HEK293T (cell line): ENCODE data around the gene IGF1R.

Source experiments
- CTCF ChIA-PET: fragments of 350-600 bp; formaldehyde crosslinking; extraction: SDS; loops from one replicate; lab custom pipeline; 2021; ENCODE audit warnings: antibody characterized with exemption, inconsistent platforms; lab: Yijun Ruan, JAX
- POLR2A ChIA-PET: fragments of 350-600 bp; formaldehyde crosslinking; extraction: SDS; loops from one replicate; lab custom pipeline; 2020; ENCODE audit warnings: antibody characterized with exemption, inconsistent platforms; lab: Yijun Ruan, JAX
- DNase-seq: peaks from one replicate; pipeline ENCODE4 v3.0.0; 2012; ENCODE audit warnings: mixed read lengths; ENCODE audit errors: extremely low spot score
- ARNT ChIP-seq: fragments of 450-650 bp; IDR thresholded peaks from 2 replicates; pipeline ENCODE4 v1.6.1; 2017; ENCODE audit warnings: mild to moderate bottlenecking
- BHLHE40 ChIP-seq: fragments of 450-650 bp; IDR thresholded peaks from 2 replicates; pipeline ENCODE4 v1.6.1; 2016; ENCODE audit warnings: mild to moderate bottlenecking, moderate library complexity, borderline replicate concordance
- CTBP1 ChIP-seq: fragments of 450-650 bp; IDR thresholded peaks from 2 replicates; pipeline ENCODE4 v1.6.1; 2016; ENCODE audit warnings: borderline replicate concordance
- ELF4 ChIP-seq: fragments of 450-650 bp; IDR thresholded peaks from 2 replicates; pipeline ENCODE4 v1.6.1; 2017; ENCODE audit warnings: antibody characterized with exemption
- FOXA1 ChIP-seq: fragments of 450-650 bp; IDR thresholded peaks from 2 replicates; pipeline ENCODE4 v1.6.1; 2016; ENCODE audit warnings: mild to moderate bottlenecking
- FOXK2 ChIP-seq: fragments of 450-650 bp; IDR thresholded peaks from 2 replicates; pipeline ENCODE4 v1.6.1; 2016; ENCODE audit warnings: mild to moderate bottlenecking
- FOXM1 ChIP-seq: fragments of 450-650 bp; IDR thresholded peaks from 2 replicates; pipeline ENCODE4 v1.6.1; 2017; ENCODE audit warnings: mild to moderate bottlenecking, borderline replicate concordance
- HDGF ChIP-seq: fragments of 450-650 bp; IDR thresholded peaks from 2 replicates; pipeline ENCODE4 v1.6.1; 2017; ENCODE audit warnings: antibody characterized with exemption, borderline replicate concordance
- L3MBTL2 ChIP-seq: fragments of 450-650 bp; conservative IDR thresholded peaks from 2 replicates; pipeline ENCODE4 v1.6.1; 2016; ENCODE audit warnings: mild to moderate bottlenecking
- LEF1 ChIP-seq: fragments of 450-650 bp; IDR thresholded peaks from 2 replicates; pipeline ENCODE4 v1.6.1; 2017; ENCODE audit warnings: mild to moderate bottlenecking, borderline replicate concordance
- NFRKB ChIP-seq: fragments of 450-650 bp; IDR thresholded peaks from 2 replicates; pipeline ENCODE4 v1.6.1; 2016; ENCODE audit warnings: mild to moderate bottlenecking, moderate library complexity
- SP1 ChIP-seq: fragments of 450-650 bp; IDR thresholded peaks from 2 replicates; pipeline ENCODE4 v1.6.1; 2017
- SUZ12 ChIP-seq: fragments of 450-650 bp; IDR thresholded peaks from 2 replicates; pipeline ENCODE4 v1.6.1; 2016; ENCODE audit warnings: mild to moderate bottlenecking
- TARDBP ChIP-seq: fragments of 450-650 bp; IDR thresholded peaks from 2 replicates; pipeline ENCODE4 v1.6.1; 2016
- ZNF384 ChIP-seq: fragments of 450-650 bp; IDR thresholded peaks from 2 replicates; pipeline ENCODE4 v1.6.1; 2016
- TF ChIP-seq, protein P1 (sequence below): fragments of 450-650 bp; IDR thresholded peaks from 2 replicates; pipeline ENCODE4 v1.6.1; 2016

IGF1R gene

GRCh38 chr15:98760112-98760826, 111.9 kb downstream of the IGF1R start:
- no peak for DNase-seq
- CTCF ChIA-PET, result interaction anchor here (0.6 to 1.4 kb wide), 5 partner anchors 10 to 447 kb away, joined by 3 to 4 read pairs (median 4); no protein-coding TSS in a partner anchor
- POLR2A ChIA-PET, result no interaction called here
- TF ChIP-seq FOXA1, result no peak
- TF ChIP-seq FOXM1, result no peak
- no peak for TF ChIP-seq L3MBTL2
- TF ChIP-seq SUZ12, result no peak
- TF ChIP-seq ARNT, result no peak
- TF ChIP-seq, protein P1, sequence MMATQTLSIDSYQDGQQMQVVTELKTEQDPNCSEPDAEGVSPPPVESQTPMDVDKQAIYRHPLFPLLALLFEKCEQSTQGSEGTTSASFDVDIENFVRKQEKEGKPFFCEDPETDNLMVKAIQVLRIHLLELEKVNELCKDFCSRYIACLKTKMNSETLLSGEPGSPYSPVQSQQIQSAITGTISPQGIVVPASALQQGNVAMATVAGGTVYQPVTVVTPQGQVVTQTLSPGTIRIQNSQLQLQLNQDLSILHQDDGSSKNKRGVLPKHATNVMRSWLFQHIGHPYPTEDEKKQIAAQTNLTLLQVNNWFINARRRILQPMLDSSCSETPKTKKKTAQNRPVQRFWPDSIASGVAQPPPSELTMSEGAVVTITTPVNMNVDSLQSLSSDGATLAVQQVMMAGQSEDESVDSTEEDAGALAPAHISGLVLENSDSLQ, result no peak
- no peak for TF ChIP-seq ELF4
- no peak for TF ChIP-seq NFRKB
- TF ChIP-seq ZNF384, result no peak
- TF ChIP-seq SP1, result no peak
- no peak for TF ChIP-seq LEF1
- TF ChIP-seq BHLHE40, result no peak
- no peak for TF ChIP-seq TARDBP
- no peak for TF ChIP-seq CTBP1

- ChIA-PET POLR2A (no interaction called here), CTCF (interaction anchor here (0.6 to 1.4 kb wide), 4 partner anchors 11 to 113 kb away, joined by 3 to 4 read pairs (median 3); no protein-coding TSS in a partner anchor)
- no peak for TF ChIP-seq SP1
- TF ChIP-seq L3MBTL2, result no peak
- TF ChIP-seq ZNF384, result no peak
- no peak for TF ChIP-seq BHLHE40
- no peak for TF ChIP-seq FOXK2
- TF ChIP-seq TARDBP, result no peak
- no peak for TF ChIP-seq SUZ12
- TF ChIP-seq FOXA1, result no peak
- TF ChIP-seq LEF1, result no peak
- TF ChIP-seq, protein P1, result no peak
- no peak for TF ChIP-seq ELF4
- no peak for TF ChIP-seq NFRKB
- no peak for TF ChIP-seq ARNT
- TF ChIP-seq FOXM1, result no peak
- TF ChIP-seq CTBP1, result no peak
- TF ChIP-seq HDGF, result no peak
- no peak for DNase-seq
These were observed 112.6 kb downstream of the IGF1R start for GRCh38 chr15:98760975-98761374.

GRCh38 chr15:98763179-98763578, 114.8 kb downstream of the IGF1R start:
- ChIA-PET CTCF (interaction anchor here (0.6 to 1.2 kb wide), 2 partner anchors 104 to 126 kb away, joined by 3 to 5 read pairs; no protein-coding TSS in a partner anchor), POLR2A (no interaction called here)
- no peak for TF ChIP-seq NFRKB
- DNase-seq, result no peak

DNA sequence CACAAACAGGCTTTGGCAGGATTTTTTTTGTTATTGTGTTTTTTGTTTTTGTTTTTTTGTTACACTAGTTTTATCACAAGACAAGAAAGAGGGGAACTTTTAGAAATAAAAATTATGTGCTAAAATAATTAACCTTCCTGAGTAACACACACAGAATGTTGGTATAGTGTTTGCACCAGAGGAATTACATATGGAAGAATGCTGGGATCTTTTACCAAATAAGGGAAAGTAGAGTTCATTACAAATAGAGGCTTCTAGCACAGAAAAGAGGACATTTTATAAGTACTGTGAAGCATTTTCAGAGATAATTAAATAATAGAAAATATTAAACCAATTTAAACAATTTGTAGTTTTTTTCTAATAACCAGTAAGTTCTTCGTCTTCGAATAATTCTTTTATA, 116.0 kb downstream of the IGF1R start:
- ChIA-PET CTCF (interaction anchor here (0.8 to 1.3 kb wide), 4 partner anchors 11 to 105 kb away, joined by 3 to 4 read pairs (median 4); no protein-coding TSS in a partner anchor), POLR2A (no interaction called here)
- DNase-seq, result no peak
- TF ChIP-seq TARDBP (no peak), CTBP1 (no peak), BHLHE40 (no peak), HDGF (no peak), FOXA1 (no peak), ELF4 (no peak), LEF1 (no peak), FOXK2 (no peak), SUZ12 (no peak), L3MBTL2 (no peak), ZNF384 (no peak), NFRKB (no peak), FOXM1 (no peak), SP1 (no peak), ARNT (no peak)
- TF ChIP-seq, protein P1, result no peak

- TF ChIP-seq BHLHE40 (no peak), L3MBTL2 (no peak)
- ChIA-PET POLR2A (no interaction called here), CTCF (no interaction called here)
- DNase-seq, result no peak
These were observed 117.3 kb downstream of the IGF1R start for GRCh38 chr15:98765610-98766009.

- POLR2A ChIA-PET, result no interaction called here
- TF ChIP-seq FOXK2, result no peak
- TF ChIP-seq SUZ12, result no peak
- no peak for TF ChIP-seq FOXA1
- no peak for TF ChIP-seq LEF1
- TF ChIP-seq, protein P1, result no peak
- no peak for TF ChIP-seq FOXM1
- no peak for TF ChIP-seq BHLHE40
- TF ChIP-seq ARNT, result no peak
- CTCF ChIA-PET, result no interaction called here
- no peak for DNase-seq
These were observed 119.4 kb downstream of the IGF1R start for GRCh38 chr15:98767692-98768091.
